Progenitor cell of endocrine pancreas (in vitro differentiated cells): ENCODE data around the gene CTNNA3. TPM values are rescaled to one million over a fixed set of nuclear protein-coding genes. Genes with fewer than 3 reads are reported as not detected.

Source experiments
- DNase-seq: peaks from one replicate; pipeline ENCODE4 v3.0.0; 2021; ENCODE audit warnings: low spot score; ENCODE audit not compliant: unreplicated experiment
- H3K27ac Mint-ChIP-seq: 2 replicates; pipeline ENCODE4 v1.8.0; 2021; ENCODE audit warnings: mild to moderate bottlenecking, moderate library complexity, mixed read lengths
- H3K27me3 Mint-ChIP-seq: 2 replicates; pipeline ENCODE4 v1.8.0; 2021; ENCODE audit warnings: mixed read lengths
- H3K36me3 Mint-ChIP-seq: 2 replicates; pipeline ENCODE4 v1.8.0; 2022; ENCODE audit warnings: mixed read lengths; ENCODE audit not compliant: insufficient read depth
- H3K4me1 Mint-ChIP-seq: 2 replicates; pipeline ENCODE4 v1.8.0; 2021; ENCODE audit warnings: low read depth, mixed read lengths
- H3K4me3 Mint-ChIP-seq: 2 replicates; pipeline ENCODE4 v1.8.0; 2021; ENCODE audit warnings: low read depth, mild to moderate bottlenecking, moderate library complexity, mixed read lengths
- H3K9me3 Mint-ChIP-seq: 2 replicates; pipeline ENCODE4 v1.8.0; 2021; ENCODE audit warnings: low read depth, mixed read lengths
- CTCF ChIP-seq: fragments of 200-600 bp; sonication (generic); IDR thresholded peaks from one replicate; pipeline ENCODE4 v1.5.0; 2021; ENCODE audit warnings: antibody characterized with exemption, mild to moderate bottlenecking; ENCODE audit not compliant: unreplicated experiment
- total RNA-seq: library from RNA; stranded (reverse); gene quantifications from 2 replicates; pipeline ENCODE4 v1.2.1, GENCODE V29; 2021

Gene CTNNA3
- total RNA-seq, 1 donor from 2014 or later, result 1.7 TPM

- H3K36me3 Mint-ChIP-seq, result no peaks in the 10 kb centered on the region
- TF ChIP-seq CTCF, result no peak
- H3K4me3 Mint-ChIP-seq, result no peak overlapping the region
- H3K9me3 Mint-ChIP-seq, result no peaks in the 10 kb centered on the region
- DNase-seq, result no peak
- no peak overlapping the region for H3K27ac Mint-ChIP-seq
- H3K27me3 Mint-ChIP-seq, result no peaks in the 10 kb centered on the region
- no peaks in the 10 kb centered on the region for H3K4me1 Mint-ChIP-seq
These were observed 978.6 kb downstream of the CTNNA3 start for GRCh38 chr10:66717231-66717981.

- H3K4me3 Mint-ChIP-seq, result no peak overlapping the region
- no peaks in the 10 kb centered on the region for H3K4me1 Mint-ChIP-seq
- no peak overlapping the region for H3K27ac Mint-ChIP-seq
- DNase-seq, result no peak
- H3K9me3 Mint-ChIP-seq, result no peaks in the 10 kb centered on the region
- TF ChIP-seq CTCF, result no peak
- no peaks in the 10 kb centered on the region for H3K27me3 Mint-ChIP-seq
- no peaks in the 10 kb centered on the region for H3K36me3 Mint-ChIP-seq
These were observed 981.3 kb downstream of the CTNNA3 start for GRCh38 chr10:66714741-66715140.

DNA sequence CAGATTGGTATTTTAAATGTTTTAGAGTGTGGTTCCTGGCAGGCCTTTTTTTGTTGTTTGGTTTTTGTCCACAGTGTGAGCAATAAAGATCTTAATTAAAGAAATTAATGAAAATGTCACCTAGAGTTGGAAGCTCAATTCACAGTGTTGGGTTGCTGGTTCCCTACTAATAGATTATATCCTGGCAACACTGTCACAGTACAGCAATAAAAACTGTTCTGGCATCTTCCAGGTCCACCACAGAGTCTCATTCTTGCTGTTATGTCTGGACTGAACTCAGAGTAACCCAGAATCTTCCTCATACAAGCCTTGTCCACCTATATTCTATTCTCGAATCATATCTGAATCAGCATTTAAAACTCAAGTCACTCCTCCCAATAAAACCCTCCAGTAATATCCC is 982.6 kb downstream of the CTNNA3 start:
- H3K4me1 Mint-ChIP-seq, result no peaks in the 10 kb centered on the region
- no peaks in the 10 kb centered on the region for H3K9me3 Mint-ChIP-seq
- DNase-seq, result no peak
- TF ChIP-seq CTCF, result no peak
- H3K36me3 Mint-ChIP-seq, result no peaks in the 10 kb centered on the region
- H3K27me3 Mint-ChIP-seq, result no peaks in the 10 kb centered on the region
- no peak overlapping the region for H3K27ac Mint-ChIP-seq
- no peak overlapping the region for H3K4me3 Mint-ChIP-seq

DNA sequence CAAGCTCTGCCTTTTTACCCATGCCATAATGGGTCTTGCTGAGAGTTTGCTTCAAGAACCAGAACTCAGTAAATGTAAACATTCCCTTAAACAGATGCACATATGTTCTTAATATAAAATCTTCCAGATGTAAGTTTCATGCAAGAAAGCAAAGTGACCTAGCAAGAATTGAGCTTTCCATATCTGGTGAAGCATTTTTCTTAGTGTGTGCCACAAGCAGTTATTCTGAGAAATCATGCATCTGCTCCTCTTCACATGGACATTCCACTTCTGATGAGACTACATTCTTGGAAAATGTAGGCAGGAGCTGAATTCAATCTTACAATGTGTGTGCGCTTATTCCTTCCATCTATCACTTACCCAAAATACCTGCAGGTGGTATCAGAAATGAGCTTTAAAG is 997.9 kb downstream of the CTNNA3 start:
- no peaks in the 10 kb centered on the region for H3K9me3 Mint-ChIP-seq
- no peak for TF ChIP-seq CTCF
- no peak for DNase-seq
- no peaks in the 10 kb centered on the region for H3K4me1 Mint-ChIP-seq
- H3K27me3 Mint-ChIP-seq, result no peaks in the 10 kb centered on the region
- H3K4me3 Mint-ChIP-seq, result no peak overlapping the region
- H3K27ac Mint-ChIP-seq, result no peak overlapping the region
- no peaks in the 10 kb centered on the region for H3K36me3 Mint-ChIP-seq

- no peak for DNase-seq
- Mint-ChIP-seq H3K27me3 (no peaks in the 10 kb centered on the region), H3K27ac (no peak overlapping the region), H3K36me3 (no peaks in the 10 kb centered on the region), H3K9me3 (peaks cover 6% of the 10 kb centered on the region), H3K4me3 (no peak overlapping the region), H3K4me1 (no peaks in the 10 kb centered on the region)
- no peak for TF ChIP-seq CTCF
These were observed 1000.9 kb downstream of the CTNNA3 start for GRCh38 chr10:66695046-66695445.
